ENCODE measurements around the gene BTBD9.

Gene BTBD9

DNA sequence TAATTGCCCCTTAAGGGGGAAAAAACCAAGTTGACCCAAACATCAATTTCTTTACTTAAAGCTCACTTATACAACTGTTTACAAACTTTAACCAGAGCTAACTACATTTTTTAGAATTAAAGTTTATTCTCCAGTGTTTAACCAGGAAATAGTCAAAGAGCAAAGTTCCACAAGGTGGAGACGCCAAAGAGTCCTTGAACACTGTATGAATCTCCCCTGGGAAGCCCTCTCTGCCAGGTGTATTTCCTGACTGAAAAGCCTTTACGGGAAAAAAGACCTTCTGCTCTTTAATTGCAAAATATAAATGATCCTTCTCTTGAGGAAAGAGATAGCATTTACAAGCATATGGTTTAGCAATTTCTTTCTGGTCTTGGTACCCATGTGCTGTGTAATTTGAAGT, 36.2 kb downstream of the BTBD9 start:
- no peak for DNase-seq (ENCODE audit: extremely low read depth in 1 of 2, low read depth in 1 of 2)

- no peak for DNase-seq (ENCODE audit: extremely low read depth in 1 of 2, low read depth in 1 of 2)
These were observed 39.7 kb downstream of the BTBD9 start for GRCh38 chr6:38599966-38600550.

DNA sequence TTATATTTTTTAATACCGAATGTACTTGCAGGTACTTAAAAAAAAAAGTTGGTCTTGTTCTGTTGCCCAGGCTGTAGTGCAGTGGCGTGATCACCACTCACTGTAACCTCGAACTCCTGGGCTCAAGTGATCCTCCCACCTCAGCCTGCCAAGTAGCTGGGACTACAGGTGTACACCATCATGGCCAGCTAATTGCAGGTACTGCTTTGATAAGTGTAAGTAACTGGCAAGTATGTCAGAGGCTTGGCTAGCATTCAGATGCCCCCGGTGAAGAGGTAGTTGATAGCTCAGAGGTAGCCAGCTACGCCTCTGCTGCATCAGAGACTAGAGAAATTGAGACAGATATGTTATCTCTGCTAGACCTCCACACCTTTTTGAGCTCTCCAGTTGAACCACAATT, 40.5 kb downstream of the BTBD9 start:
- no peak for DNase-seq (ENCODE audit: extremely low read depth in 1 of 2, low read depth in 1 of 2)

DNA sequence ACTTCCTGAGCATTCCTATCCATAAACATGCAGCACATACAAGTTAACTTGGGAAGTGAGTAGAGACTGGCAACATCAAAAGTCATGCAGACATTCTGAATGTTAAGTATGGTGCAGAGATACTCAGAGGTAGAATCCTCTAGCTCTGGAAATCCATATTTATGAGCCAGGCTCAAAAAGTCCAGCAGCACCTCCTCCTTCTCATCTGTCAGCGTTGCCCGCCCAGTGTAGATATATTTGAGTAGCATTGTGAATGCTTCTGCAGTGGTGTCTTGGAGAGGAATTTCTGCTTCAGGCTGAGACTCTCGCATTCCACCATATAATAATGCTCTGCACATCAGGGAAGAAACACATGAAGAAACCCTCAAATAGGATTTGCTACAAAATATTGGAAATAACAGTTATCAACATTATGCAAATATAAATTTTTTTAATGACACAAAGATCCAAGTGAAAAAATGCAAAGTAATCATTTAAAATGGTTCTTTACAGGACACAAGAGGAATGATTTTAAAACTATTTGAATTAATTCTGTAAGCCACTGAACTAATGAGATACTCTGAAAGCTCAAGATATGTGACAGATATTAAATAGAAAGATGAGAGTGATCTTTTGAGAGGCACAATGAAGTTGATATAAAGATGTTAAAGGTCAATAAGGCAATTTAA, 45.6 kb downstream of the BTBD9 start:
- DNase-seq (ENCODE audit: extremely low read depth in 1 of 2, low read depth in 1 of 2): no peak

GRCh38 chr6:38593409-38593808, 46.3 kb downstream of the BTBD9 start:
- no peak for DNase-seq (ENCODE audit: extremely low read depth in 1 of 2, low read depth in 1 of 2)

GRCh38 chr6:38591439-38591838, 48.3 kb downstream of the BTBD9 start:
- no peak for DNase-seq (ENCODE audit: extremely low read depth in 1 of 2, low read depth in 1 of 2)

DNA sequence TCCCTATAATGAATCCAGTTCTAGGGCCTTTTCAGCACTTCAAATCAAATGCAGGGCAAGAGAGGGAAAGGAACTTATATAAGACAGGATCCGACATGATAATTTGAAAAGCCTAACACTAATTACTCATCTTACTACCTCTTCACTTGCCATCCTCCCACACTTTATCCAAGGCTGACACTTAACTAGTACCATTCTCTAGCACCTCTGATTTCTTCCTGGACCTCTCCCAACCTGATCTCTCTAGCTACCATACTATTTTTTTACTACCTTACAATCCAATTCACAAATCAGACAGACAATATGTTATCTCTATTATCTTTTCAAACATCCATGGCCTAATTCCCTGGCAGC, 50.4 kb downstream of the BTBD9 start:
- no peak for DNase-seq (ENCODE audit: extremely low read depth in 1 of 2, low read depth in 1 of 2)

DNA sequence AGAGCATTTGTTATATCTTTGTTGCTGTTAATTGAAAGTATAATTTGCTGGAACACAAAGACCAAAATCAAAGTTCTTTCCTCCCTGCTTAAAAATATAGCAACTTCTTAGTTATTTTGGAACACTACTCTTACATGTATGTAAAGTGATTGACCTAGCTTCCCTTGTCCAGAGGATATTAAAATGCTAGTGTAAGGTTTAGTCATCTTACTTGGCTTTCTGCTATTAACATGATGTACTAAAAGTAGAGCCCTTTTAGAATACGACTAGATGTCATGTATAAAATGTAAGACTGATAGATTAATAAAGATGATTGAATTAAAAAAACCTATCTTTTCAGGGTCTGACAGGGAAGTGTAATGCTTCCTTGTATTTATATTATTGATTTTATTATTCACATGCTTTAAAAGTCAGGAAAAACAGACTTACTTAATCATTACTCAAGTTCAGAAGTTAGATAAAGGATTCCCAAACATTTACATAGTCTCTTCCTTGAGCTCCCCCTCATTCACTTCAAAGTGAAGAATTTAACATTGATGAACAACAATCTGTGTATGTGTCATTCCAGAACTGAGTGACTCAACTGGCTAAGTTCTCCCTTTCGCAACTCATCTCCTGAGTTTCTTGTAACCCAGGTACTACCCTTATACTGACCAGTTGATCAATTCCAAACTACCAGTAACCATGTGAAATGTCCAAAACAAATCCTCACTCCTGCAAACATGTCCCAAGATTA, 50.9 kb downstream of the BTBD9 start:
- DNase-seq (ENCODE audit: extremely low read depth in 1 of 2, low read depth in 1 of 2): no peak

- DNase-seq (ENCODE audit: extremely low read depth in 1 of 2, low read depth in 1 of 2): no peak
These were observed 51.9 kb downstream of the BTBD9 start for GRCh38 chr6:38587766-38588362.

- no peak for DNase-seq (ENCODE audit: extremely low read depth in 1 of 2, low read depth in 1 of 2)
These were observed 52.7 kb downstream of the BTBD9 start for GRCh38 chr6:38586992-38587391.

DNA sequence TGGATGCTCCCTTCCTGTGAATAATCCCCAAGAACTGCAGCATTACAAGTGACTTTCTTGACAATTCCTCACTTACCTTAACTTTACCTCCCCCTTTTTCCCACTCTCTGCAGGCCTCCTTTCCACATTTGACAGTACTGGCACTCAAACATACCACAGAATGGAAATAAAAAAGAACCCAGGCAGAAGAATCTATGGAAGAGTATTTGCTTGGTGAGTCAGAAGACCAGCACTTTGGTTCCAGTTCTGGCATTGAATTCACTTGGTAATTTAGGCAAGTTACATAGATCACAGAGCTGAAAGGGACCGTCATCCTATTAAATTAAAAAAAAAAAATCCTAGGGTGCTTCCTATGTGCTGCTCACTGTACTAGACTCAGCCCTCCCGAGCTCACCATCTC, 55.0 kb downstream of the BTBD9 start:
- no peak for DNase-seq (ENCODE audit: extremely low read depth in 1 of 2, low read depth in 1 of 2)

DNA sequence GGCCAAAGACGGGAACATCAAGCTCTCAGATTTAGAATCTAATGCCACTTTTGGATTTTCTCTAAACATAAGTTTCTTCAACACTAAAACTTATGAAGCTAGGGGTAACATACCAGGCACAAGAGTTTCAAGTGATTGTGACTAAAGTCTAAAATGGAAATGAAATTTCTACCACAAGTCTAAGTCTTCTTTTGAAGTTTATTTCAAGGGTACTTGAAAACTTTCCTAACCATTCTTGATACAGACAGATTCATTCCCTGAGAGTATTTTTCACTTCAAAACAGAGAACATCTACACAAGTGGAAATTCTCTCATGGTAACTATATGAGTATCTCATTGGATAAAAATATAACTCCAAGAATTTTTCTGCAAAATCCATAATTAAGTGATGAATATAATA, 56.2 kb downstream of the BTBD9 start:
- no peak for DNase-seq (ENCODE audit: extremely low read depth in 1 of 2, low read depth in 1 of 2)

GRCh38 chr6:38580030-38580429, 59.7 kb downstream of the BTBD9 start:
- DNase-seq (ENCODE audit: extremely low read depth in 1 of 2, low read depth in 1 of 2): no peak

DNA sequence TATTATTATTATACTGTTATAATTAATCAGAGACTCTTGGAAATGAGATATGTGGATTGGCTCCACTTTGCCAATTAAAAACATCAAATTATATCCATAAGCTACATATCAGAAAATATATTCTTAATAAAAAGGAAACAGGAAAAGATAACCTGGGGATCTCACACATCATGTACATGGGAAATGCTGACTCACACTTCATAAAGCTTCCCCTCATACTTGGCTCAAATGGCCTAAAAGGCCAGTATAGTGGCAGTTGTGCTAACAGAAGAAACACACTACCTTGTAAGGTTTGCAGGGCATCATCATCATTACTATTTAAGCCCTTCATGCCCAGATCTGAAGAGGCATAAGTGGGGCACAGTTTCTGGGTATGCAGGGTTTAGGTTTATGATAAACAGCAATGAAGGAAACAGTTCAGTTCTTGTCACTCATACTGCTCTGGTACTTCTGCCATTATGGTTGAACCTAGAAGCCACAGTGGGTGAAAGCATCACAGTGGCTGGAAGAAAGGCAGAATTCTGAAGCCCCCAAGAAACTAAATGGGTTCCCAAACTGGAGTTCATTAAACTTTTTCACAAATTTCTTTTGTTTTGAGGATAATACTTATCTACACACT, 60.6 kb downstream of the BTBD9 start:
- no peak for DNase-seq (ENCODE audit: extremely low read depth in 1 of 2, low read depth in 1 of 2)

DNA sequence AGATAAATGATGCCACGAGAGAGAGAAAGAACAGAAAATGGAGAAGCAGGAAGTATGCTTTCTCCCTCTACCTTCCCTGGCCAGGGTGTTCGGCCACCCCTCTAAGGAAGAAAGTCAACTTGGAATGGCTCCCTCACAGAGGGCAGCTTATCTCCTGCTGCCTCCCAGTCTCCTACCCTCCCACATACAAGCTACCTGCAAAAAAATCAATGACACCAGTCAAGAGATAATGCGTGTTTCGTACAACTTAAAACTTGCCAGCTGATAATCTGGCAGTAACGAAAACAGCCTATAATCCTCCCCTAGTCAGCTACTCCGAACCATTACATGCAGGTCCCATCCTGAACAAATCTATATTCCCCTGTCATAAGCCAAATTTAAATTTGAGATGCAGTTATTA, 61.7 kb downstream of the BTBD9 start:
- DNase-seq (ENCODE audit: extremely low read depth in 1 of 2, low read depth in 1 of 2): no peak

GRCh38 chr6:38577492-38577891, 62.2 kb downstream of the BTBD9 start:
- DNase-seq (ENCODE audit: extremely low read depth in 1 of 2, low read depth in 1 of 2): no peak

DNA sequence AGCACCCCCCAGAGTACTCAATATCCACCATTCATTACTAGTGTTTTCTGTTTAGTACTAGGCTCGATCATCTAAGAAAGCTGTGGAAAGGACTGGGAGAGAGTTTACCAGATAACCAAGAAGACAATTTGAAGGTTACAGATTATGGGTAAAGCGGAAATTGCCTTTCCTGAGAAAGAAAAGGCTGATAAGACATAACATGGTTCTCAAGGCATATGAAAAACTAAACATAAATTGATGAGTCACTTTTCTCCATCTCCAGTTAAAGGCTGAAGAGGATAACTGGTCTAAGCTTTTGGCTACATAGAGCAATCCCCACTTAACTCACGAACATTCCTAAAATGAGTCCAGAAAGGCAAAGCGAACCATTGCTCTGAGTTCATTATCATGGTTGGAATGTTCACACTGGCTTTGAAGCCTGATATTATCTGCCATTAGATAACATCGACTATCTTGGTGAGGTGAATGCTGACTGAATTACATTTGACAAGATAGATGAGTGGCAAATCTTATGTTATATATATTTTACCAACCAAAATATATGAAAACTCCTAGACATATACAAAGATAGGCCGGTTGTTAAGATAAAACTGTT, 65.8 kb downstream of the BTBD9 start:
- DNase-seq (ENCODE audit: extremely low read depth in 1 of 2, low read depth in 1 of 2): no peak

- no peak for DNase-seq (ENCODE audit: extremely low read depth in 1 of 2, low read depth in 1 of 2)
These were observed 67.4 kb downstream of the BTBD9 start for GRCh38 chr6:38572186-38572813.

DNA sequence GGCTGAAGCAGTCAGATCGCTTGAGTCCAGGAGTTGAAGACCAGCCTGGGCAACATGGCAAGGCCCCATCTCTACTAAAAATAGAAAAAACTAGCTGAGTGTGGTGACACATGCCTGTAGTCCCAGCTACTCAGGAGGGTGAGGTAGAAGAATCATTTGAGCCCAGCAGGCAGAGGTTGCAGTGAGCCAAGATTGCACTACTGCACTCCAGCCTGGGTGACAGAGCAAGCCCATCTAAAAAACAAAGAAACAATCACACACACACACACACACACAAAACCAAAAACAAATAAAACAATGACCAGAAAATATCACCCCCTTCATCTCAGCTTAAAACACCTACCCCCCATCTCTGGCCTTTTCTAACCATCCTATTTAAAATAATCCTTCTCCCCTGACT, 68.0 kb downstream of the BTBD9 start:
- DNase-seq (ENCODE audit: extremely low read depth in 1 of 2, low read depth in 1 of 2): no peak

GRCh38 chr6:38570750-38571149, 69.0 kb downstream of the BTBD9 start:
- DNase-seq (ENCODE audit: extremely low read depth in 1 of 2, low read depth in 1 of 2): no peak

DNA sequence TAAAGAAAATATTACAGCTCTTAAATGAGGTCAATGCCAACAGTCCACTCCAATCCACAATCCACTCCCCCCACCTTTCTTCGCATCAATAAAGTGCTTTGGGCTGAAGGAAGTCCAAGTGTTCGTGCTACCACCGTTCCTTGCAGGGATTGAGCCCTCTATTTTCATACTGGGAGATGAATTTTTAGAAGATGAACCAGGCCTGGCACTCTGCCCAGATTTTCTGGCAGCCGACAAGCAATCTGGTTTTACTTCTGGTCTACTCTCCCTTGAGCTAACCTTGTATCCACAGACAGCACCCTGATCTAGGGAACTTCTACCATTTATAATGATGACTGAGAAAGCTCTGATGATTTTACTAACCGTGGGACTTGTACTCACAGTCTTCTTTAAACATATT, 72.3 kb downstream of the BTBD9 start:
- DNase-seq (ENCODE audit: extremely low read depth in 1 of 2, low read depth in 1 of 2): no peak

Measured in activated CD8-positive, alpha-beta memory T cell treated with anti-CD3 and anti-CD28 coated beads for 1 hour (primary cell).